Gastroesophageal sphincter (tissue), 3 donors: Measurements from ENCODE around the gene TDRD9.

Source experiments
- CTCF ChIP-seq, 4 experiments: fragments of 200-600 bp in 2 of 4; fragments of 450-650 bp in 2 of 4; sonication (generic) in 1 of 4; IDR thresholded peaks; one replicate each; pipeline ENCODE4 v1.5.1; 2017 to 2019; ENCODE audit warnings: antibody characterized with exemption in 4 of 4, mild to moderate bottlenecking in 2 of 4, moderate library complexity in 2 of 4
- POLR2A ChIP-seq, 2 donors: fragments of 450-650 bp; IDR thresholded peaks; one replicate each; pipeline ENCODE4 v1.6.1; 2017; ENCODE audit warnings: antibody characterized with exemption in 2 of 2, mild to moderate bottlenecking in 2 of 2, moderate library complexity in 1 of 2
- POLR2AphosphoS5 ChIP-seq: sonication (generic); formaldehyde crosslinking; IDR thresholded peaks from one replicate; pipeline ENCODE4 v1.6.1; 2017; ENCODE audit warnings: antibody characterized with exemption

GRCh38 chr14:103899833-103900232, 28.4 kb upstream of the TDRD9 start:
- no peak for TF ChIP-seq CTCF (IDR thresholded peaks at IDR 0.05)
- no peak for TF ChIP-seq POLR2A (IDR thresholded peaks at IDR 0.05)
- no peak for TF ChIP-seq POLR2AphosphoS5
